Measurements from ENCODE around the gene KRT82. TPM values are rescaled to one million over a fixed set of nuclear protein-coding genes. Genes with fewer than 3 reads are reported as not detected.

KRT82 gene
- total and polyA plus RNA-seq, 8 donors: not detected

- H3K9me3 ChIP-seq: no peaks in the 10 kb centered on the region
- H3K27ac ChIP-seq: no peak overlapping the region
- H3K4me3 ChIP-seq: no peak overlapping the region
- TF ChIP-seq POLR2A (IDR thresholded peaks at IDR 0.05) (no peak), EP300 (IDR thresholded peaks at IDR 0.05) (no peak), POLR2AphosphoS5 (IDR thresholded peaks at IDR 0.05) (no peak)
- TF ChIP-seq, protein P1, sequence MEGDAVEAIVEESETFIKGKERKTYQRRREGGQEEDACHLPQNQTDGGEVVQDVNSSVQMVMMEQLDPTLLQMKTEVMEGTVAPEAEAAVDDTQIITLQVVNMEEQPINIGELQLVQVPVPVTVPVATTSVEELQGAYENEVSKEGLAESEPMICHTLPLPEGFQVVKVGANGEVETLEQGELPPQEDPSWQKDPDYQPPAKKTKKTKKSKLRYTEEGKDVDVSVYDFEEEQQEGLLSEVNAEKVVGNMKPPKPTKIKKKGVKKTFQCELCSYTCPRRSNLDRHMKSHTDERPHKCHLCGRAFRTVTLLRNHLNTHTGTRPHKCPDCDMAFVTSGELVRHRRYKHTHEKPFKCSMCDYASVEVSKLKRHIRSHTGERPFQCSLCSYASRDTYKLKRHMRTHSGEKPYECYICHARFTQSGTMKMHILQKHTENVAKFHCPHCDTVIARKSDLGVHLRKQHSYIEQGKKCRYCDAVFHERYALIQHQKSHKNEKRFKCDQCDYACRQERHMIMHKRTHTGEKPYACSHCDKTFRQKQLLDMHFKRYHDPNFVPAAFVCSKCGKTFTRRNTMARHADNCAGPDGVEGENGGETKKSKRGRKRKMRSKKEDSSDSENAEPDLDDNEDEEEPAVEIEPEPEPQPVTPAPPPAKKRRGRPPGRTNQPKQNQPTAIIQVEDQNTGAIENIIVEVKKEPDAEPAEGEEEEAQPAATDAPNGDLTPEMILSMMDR (IDR thresholded peaks at IDR 0.05): no peak
- H3K4me1 ChIP-seq: peaks cover 2 to 20% (median 6%) of the 10 kb centered on the region in 4 donors
- DNase-seq: no peak
- 82 to 96% (median 88%) methylated on average over 8 of the region's 8 CpGs for WGBS, 5 donors
- H3K27me3 ChIP-seq: peaks cover 0 to 12% (median 0%) of the 10 kb centered on the region in 3 donors
- H3K36me3 ChIP-seq: no peaks in the 10 kb centered on the region
- intact Hi-C loops (cut with DNase I; ENCODE audit: low total_unique reads): no loop called here
These were observed 9.5 kb downstream of the KRT82 start for GRCh38 chr12:52396656-52397055.

DNA sequence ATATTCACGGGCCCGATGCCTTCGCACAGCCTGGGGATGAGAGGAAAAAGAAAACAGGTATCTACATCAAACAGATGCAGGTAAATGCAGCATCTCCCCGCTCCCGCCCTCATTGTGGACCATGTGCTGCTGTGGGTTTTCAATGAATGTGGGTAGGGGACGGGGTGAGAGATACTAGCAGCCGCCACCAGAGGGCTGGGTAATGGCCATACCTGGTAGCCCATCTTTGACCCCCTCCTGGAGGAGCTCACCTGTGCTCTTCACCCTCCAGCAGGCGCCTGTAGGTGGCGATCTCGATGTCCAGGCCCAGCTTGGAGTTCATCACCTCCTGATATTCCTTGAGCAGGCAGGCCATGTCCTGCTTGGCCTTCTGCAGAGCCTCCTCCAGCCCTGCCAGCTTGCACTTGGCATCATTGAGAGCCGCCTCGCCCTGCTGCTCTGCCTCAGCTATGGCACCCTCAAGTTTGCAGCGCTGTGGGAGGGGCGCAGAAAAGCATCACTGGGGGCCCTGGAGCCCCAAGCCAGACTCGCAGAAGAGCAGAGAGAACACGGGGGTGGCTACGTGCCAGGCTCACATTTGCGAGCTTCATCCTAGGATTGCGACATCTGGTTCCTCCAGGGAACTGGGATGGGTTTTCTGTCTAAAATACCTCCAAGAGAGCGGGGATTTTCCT, 10.2 kb downstream of the KRT82 start:
- Histone ChIP-seq H3K27me3 (peaks cover 0 to 12% (median 0%) of the 10 kb centered on the region in 3 donors), H3K9me3 (no peaks in the 10 kb centered on the region), H3K4me1 (peaks cover 3 to 24% (median 11%) of the 10 kb centered on the region in 4 donors), H3K36me3 (no peaks in the 10 kb centered on the region), H3K4me3 (no peak overlapping the region), H3K27ac (no peak overlapping the region)
- no peak for DNase-seq
- WGBS, 5 donors: 69 to 80% (median 74%) methylated on average over 20 of the region's 20 CpGs
- TF ChIP-seq EP300 (IDR thresholded peaks at IDR 0.05) (no peak), POLR2AphosphoS5 (IDR thresholded peaks at IDR 0.05) (no peak), POLR2A (IDR thresholded peaks at IDR 0.05) (no peak)
- TF ChIP-seq, protein P1 (IDR thresholded peaks at IDR 0.05): peak in 1 of 7 experiments; percentile 25
- intact Hi-C loops (cut with DNase I; ENCODE audit: low total_unique reads): no loop called here

GRCh38 chr12:52394836-52395405, 11.2 kb downstream of the KRT82 start:
- Histone ChIP-seq H3K9me3 (no peaks in the 10 kb centered on the region), H3K4me3 (no peak overlapping the region), H3K4me1 (peaks cover 3 to 24% (median 11%) of the 10 kb centered on the region in 4 donors), H3K27ac (no peak overlapping the region), H3K36me3 (no peaks in the 10 kb centered on the region), H3K27me3 (peaks cover 0 to 14% (median 0%) of the 10 kb centered on the region in 3 donors)
- DNase-seq: no peak
- intact Hi-C loops (cut with DNase I; ENCODE audit: low total_unique reads): no loop called here
- 87 to 96% (median 93%) methylated on average over 7 to 13 of the region's 13 CpGs for WGBS, 5 donors
- TF ChIP-seq, protein P1 (IDR thresholded peaks at IDR 0.05): no peak
- no peak for TF ChIP-seq EP300 (IDR thresholded peaks at IDR 0.05)
- TF ChIP-seq POLR2A (IDR thresholded peaks at IDR 0.05): no peak
- no peak for TF ChIP-seq POLR2AphosphoS5 (IDR thresholded peaks at IDR 0.05)

DNA sequence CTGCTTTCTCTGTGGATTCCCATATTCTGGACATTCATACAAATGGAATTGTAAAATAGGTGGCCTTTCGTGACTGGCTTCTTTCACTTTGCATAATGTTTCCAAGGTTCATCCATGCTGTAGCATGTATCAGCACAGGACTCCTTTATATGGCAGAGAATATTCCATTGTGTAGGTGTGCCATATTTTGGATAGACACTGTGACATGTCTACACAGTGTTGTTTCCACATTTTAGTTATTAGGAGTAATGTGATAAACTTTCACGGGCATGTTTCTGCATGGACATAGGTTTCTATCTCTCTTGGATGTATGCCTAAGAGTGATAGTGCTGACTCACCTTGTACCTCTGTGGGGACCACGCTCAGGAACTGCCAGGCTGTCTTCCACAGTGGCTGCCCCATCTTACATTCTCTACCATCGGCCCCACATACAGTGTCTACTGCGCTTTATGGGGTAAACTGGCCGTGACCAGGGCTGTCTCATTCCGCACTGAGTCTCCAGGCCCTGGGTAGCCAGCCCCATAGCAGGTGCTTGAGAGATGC, 13.6 kb downstream of the KRT82 start:
- no peaks in the 10 kb centered on the region for H3K9me3 ChIP-seq
- DNase-seq: no peak
- no peaks in the 10 kb centered on the region for H3K36me3 ChIP-seq
- H3K27ac ChIP-seq: no peak overlapping the region
- H3K27me3 ChIP-seq: peaks cover 0 to 32% (median 4%) of the 10 kb centered on the region in 3 donors
- no peak overlapping the region for H3K4me3 ChIP-seq
- TF ChIP-seq, protein P1 (IDR thresholded peaks at IDR 0.05): no peak
- no peak for TF ChIP-seq POLR2AphosphoS5 (IDR thresholded peaks at IDR 0.05)
- TF ChIP-seq EP300 (IDR thresholded peaks at IDR 0.05): no peak
- TF ChIP-seq POLR2A (IDR thresholded peaks at IDR 0.05): no peak
- H3K4me1 ChIP-seq: peaks cover 3 to 24% (median 11%) of the 10 kb centered on the region in 4 donors
- WGBS, 5 donors: 80 to 88% (median 85%) methylated on average over 7 of the region's 7 CpGs
- intact Hi-C loops (cut with DNase I; ENCODE audit: low total_unique reads): no loop called here

Data from stomach (tissue), 9 donors.